ENCODE data around the gene ARMC9.
"Not testable (repeated sequence)": the region's sequence is repeated elsewhere in the genome, so short reads cannot be mapped to it uniquely, and the experiment has no call there.

Gene ARMC9

GRCh38 chr2:231408304-231408703 lies 209.9 kb downstream of the ARMC9 start:
- DNase-seq; intact Hi-C loops (cut with DNase I): not testable (repeated sequence)

DNA sequence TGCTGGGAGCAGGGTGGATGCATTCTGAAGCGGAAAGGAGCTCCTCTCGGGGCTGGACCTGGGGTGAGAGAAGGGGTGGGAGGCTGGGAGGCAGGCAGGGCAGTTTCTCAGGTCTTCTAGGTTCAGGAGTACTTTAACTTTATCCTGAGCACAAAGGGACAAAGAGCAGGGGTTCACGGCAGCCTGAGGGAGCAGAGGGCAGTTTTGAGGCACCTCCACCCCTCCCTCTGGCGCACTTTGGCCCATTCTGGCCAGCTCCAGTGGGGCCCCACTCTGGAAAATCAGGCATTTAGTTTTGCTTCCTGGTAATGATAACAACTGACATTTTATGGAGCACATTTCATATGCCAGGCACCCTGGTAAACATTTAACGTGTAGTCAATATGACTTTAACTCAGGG lies 211.3 kb downstream of the ARMC9 start:
- DNase-seq: no peak
- intact Hi-C loops (cut with DNase I): loop anchor here (5.0 kb wide), 2 partner anchors 112 to 182 kb away; no protein-coding TSS in a partner anchor

- no peak for DNase-seq
- intact Hi-C loops (cut with DNase I): loop anchor here (5.0 kb wide), 2 partner anchors 113 to 183 kb away; no protein-coding TSS in a partner anchor
Measured at GRCh38 chr2:231410293-231411004, 212.0 kb downstream of the ARMC9 start.

- intact Hi-C loops (cut with DNase I): loop anchor here (5.0 kb wide), 2 partner anchors 114 to 184 kb away; no protein-coding TSS in a partner anchor
- DNase-seq: peak in 13 of 42 donors; percentile 33 to 78 (median 60)
Measured at GRCh38 chr2:231411237-231411636, 212.8 kb downstream of the ARMC9 start.

DNA sequence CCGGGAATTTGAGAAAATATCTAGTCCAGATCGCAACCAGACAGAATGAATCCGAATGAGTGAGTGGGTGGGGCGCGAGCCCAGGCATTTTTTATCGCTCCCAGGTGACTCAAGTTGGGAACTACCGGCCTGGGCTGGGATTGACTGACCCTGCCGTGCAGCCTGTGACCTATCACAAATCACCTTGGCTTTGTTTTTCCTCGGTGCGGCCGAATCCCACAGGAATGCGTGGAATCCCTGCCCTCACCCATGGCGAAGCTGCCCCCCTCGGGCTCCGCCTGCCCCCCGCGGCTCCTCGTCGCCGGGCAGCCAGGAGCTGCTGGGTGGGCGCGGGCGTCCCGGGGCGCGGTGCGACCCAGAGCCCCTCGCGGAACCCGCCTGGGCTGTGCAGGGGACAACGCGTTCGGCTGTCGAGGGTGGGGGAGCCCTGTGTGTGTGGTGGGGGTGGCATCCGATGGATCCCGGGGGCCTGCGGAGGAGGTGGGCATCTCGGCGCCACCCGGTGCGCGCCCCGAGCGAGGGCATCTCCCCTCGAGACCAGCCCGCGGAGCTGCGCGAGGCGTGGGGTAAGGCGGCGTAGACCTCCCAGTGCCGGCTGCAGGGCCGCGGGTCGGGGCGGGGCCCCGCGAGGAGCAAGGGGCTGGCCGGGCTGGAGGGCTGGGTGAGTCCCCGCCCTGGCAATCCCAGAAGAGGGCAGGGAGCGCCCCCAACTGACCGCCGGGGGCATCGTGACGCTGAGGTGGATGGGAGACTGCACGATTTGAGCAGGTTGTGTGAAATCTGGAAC lies 213.6 kb downstream of the ARMC9 start:
- intact Hi-C loops (cut with DNase I): loop anchor here (5.0 kb wide), 2 partner anchors 115 to 185 kb away; no protein-coding TSS in a partner anchor

GRCh38 chr2:231412618-231412963 lies 214.2 kb downstream of the ARMC9 start:
- peak in 1 of 42 donors; percentile 30 for DNase-seq
- intact Hi-C loops (cut with DNase I): loop anchor here (5.0 kb wide), 2 partner anchors 115 to 185 kb away; no protein-coding TSS in a partner anchor

More for the DNA sequence above, 213.6 kb downstream of the ARMC9 start:
- peak; percentile 71 to 96 (median 92) for DNase-seq

DNA sequence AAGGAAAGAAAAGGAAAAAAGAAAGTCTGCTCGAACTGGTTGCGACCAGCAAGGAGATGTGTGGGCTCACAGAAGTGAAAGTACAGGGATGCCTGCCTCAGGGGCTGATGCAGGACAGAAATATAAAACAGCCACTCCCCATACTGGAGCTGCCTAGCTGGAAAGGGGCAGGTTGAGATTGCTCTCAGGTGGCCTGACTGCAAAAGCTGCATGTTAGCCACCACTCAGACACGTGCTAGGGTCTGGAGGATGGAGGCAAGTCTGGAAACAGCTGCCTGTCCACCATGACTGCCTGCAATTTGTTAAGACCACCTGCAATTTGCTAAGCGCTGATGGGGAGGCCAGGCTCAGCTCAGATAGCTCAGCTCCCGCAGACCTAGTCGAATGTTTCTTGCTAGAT lies 215.0 kb downstream of the ARMC9 start:
- no peak for DNase-seq
- intact Hi-C loops (cut with DNase I): loop anchor here (5.0 kb wide), 2 partner anchors 116 to 186 kb away; no protein-coding TSS in a partner anchor

DNA sequence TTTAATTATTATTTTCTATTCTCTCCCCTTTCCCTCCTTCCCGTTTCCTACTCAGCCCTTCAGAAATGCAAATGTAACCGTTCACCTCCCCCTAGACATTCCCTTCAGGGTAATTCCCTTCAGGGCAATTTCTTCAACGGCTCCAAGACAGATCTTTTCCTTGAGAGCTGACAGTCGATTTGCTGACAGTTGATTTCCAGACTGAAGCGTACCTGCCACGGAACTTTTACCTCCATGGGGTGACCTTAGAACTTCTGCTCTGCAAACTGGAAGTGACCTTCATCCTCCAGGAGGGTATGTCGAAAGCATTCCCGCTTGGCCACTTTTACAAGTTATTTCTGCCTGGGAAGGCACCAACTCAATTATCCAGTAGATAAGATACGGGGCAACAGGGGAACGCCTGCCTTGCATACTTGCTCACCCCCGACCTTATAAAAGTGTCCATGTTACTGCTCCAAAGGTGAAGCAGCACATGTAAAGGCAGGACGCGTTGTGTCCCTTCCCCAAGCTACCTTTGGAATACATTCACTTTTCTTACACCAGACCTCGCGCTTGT lies 215.6 kb downstream of the ARMC9 start:
- no peak for DNase-seq
- intact Hi-C loops (cut with DNase I): loop anchor here (5.0 kb wide), 2 partner anchors 117 to 187 kb away; no protein-coding TSS in a partner anchor

GRCh38 chr2:231415029-231415428 lies 216.6 kb downstream of the ARMC9 start:
- intact Hi-C loops (cut with DNase I): no loop called here
- DNase-seq: no peak

GRCh38 chr2:231418820-231419640 lies 220.6 kb downstream of the ARMC9 start:
- intact Hi-C loops (cut with DNase I): no loop called here
- no peak for DNase-seq

DNA sequence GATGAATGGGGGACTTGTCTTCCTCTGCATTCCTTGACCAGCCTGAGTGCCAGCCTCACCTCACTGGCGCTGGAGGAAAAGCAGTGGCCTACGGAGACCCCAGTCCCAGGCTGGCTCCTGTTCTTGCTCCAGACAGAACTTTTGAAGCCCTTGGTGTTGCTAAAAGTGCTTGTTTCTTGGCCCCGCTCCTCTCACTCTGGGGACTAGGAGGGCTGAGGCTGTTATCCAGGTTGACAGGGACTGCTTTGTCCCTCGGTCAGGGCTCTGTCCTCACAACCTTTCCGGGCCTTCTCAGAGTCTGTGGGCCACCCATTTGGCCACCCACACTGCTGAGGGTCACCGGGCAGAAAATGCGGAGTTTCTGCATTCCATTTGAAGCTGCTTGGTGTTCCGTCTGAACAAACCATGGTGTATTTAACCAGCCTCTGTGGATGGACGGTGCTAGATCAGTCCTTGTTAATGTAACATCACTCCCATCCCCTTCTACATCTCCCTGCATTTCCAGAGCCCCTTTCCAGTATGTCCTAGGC lies 222.7 kb downstream of the ARMC9 start:
- intact Hi-C loops (cut with DNase I): no loop called here
- no peak for DNase-seq

DNA sequence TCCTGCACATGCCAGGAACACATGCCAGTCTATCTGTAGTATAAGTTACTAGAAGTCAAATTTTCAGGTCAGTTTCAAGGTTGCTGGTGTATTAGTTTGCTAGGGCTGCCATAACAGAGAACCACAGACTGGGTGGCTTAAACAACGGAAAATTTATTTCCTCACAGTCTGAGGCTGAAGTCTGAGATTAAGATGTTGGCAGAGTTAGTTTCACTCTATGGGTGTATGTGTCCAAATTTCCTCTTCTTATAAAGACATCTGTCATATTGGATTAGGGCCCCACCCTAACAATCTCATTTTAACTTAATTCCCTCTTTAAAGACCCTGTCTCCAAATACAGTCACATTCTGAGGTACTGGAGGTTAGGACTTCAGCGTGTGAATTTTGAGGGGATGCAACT lies 223.6 kb downstream of the ARMC9 start:
- no peak for DNase-seq
- intact Hi-C loops (cut with DNase I): no loop called here

DNA sequence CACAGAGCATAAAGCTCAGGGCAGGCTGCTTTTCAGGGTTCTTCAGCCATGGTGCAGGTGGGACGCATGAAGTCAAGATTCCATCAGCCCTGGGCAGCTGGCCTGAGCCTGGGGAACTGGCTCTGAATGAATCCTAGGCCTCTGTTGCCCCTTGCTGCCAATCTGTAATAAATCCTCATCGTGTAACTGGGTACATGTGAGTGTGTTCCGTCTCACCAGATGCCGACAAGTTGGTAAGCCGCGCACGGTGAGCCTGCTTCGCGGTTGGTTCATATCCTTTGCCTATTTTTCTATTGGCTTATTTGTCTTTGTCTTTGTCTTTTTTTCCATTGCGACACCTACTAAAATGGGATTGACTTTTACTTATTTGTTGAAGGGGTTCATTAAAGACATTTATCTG lies 224.7 kb downstream of the ARMC9 start:
- DNase-seq: no peak
- intact Hi-C loops (cut with DNase I): no loop called here

Data from head of caudate nucleus (tissue), 42 donors.